Osteoblast (primary cell): Measurements from ENCODE around the gene TIA1. TPM values are rescaled to one million over a fixed set of nuclear protein-coding genes. Genes with fewer than 3 reads are reported as not detected.
A peak's percentile ranks its signal among the peaks of the same experiment; 100 is the strongest.

Source experiments
- DNase-seq: peaks from one replicate; pipeline ENCODE4 v3.0.0; 2011; ENCODE audit warnings: low spot score, mixed read lengths; ENCODE audit not compliant: insufficient read length; ENCODE audit errors: missing footprints
- H2AFZ ChIP-seq: 2 replicates; pipeline ENCODE4 v1.6.0; 2011; ENCODE audit warnings: mild to moderate bottlenecking, low read length
- H3K27ac ChIP-seq: 2 replicates; pipeline ENCODE4 v1.5.1; 2011; ENCODE audit warnings: mild to moderate bottlenecking, low read depth, low read length, moderate library complexity
- H3K27me3 ChIP-seq: 2 replicates; pipeline ENCODE4 v1.6.0; 2012; ENCODE audit warnings: mild to moderate bottlenecking, control low read depth, inconsistent platforms, low read length, moderate library complexity; ENCODE audit not compliant: insufficient read depth
- H3K36me3 ChIP-seq: 2 replicates; pipeline ENCODE4 v1.5.1; 2011; ENCODE audit warnings: mild to moderate bottlenecking, low read length, control low read depth, moderate library complexity; ENCODE audit not compliant: insufficient read depth
- H3K4me1 ChIP-seq: 2 replicates; pipeline ENCODE4 v1.5.1; 2011; ENCODE audit warnings: mild to moderate bottlenecking, low read length, control low read depth, moderate library complexity; ENCODE audit not compliant: insufficient read depth
- H3K4me2 ChIP-seq: 2 replicates; pipeline ENCODE4 v1.6.0; 2011; ENCODE audit warnings: mild to moderate bottlenecking, low read length; ENCODE audit not compliant: insufficient read depth
- H3K4me3 ChIP-seq: fragments of 200-600 bp; sonication (generic); 3 replicates; pipeline ENCODE4 v1.5.1; 2012; ENCODE audit warnings: mild to moderate bottlenecking, low read length, inconsistent platforms; ENCODE audit not compliant: insufficient read depth
- H3K79me2 ChIP-seq: 2 replicates; pipeline ENCODE4 v1.6.0; 2012; ENCODE audit warnings: mild to moderate bottlenecking, low read length, control low read depth, inconsistent platforms; ENCODE audit not compliant: insufficient read depth
- H3K9me3 ChIP-seq: 2 replicates; pipeline ENCODE4 v1.5.1; 2011; ENCODE audit warnings: low read depth, low read length, control low read depth
- H4K20me1 ChIP-seq: 2 replicates; pipeline ENCODE4 v1.6.0; 2012; ENCODE audit warnings: mild to moderate bottlenecking, low read length, control low read depth; ENCODE audit not compliant: insufficient read depth
- total RNA-seq: library from RNA; depleted of rRNA; stranded (reverse); fragments of >200 nt; gene quantifications from 2 replicates; pipeline ENCODE4 v1.2.3, GENCODE V29; 2012
- TF ChIP-seq, protein P1 (sequence below): IDR thresholded peaks from 2 replicates; pipeline ENCODE4 v1.5.1; 2011; ENCODE audit warnings: mild to moderate bottlenecking, low read depth, low read length, moderate library complexity; ENCODE audit errors: extremely low read depth

The TIA1 gene
- total RNA-seq, 1 donor: 87.6 TPM

DNA sequence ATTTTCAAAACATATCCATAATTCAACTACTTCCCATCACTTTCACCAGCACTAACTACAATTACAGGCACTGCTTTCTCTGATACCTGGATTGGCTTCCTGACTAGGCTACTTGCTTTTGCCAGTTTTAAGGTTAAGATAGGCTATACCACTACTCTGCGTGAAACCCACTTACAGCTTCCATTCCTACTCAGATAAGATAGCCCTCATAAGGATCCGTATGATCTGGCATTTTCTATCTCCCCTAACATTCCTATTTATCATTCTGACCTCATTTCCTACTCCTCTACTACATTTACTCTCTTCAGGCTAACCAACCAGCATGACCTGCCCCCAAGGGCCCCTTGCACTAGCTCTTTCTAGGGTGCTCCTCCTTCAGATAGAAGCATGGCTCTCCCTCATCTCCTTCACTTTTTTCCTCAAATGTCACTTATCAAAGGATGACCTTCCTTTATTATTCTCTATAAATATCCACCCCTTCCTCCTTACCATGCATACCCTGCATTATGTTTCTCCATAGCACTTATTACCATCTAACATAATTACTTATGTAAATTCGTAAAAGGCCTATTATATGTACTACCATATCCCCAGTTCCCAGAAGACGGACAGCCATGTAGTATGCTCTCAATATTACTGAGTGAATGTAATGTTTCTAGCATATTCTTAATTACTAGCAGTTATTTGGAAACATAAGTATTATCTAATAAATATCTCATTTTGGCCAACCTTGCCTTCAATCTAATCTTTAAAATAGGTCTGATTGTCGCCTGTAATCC lies 4.4 kb downstream of the TIA1 start:
- TF ChIP-seq, protein P1, sequence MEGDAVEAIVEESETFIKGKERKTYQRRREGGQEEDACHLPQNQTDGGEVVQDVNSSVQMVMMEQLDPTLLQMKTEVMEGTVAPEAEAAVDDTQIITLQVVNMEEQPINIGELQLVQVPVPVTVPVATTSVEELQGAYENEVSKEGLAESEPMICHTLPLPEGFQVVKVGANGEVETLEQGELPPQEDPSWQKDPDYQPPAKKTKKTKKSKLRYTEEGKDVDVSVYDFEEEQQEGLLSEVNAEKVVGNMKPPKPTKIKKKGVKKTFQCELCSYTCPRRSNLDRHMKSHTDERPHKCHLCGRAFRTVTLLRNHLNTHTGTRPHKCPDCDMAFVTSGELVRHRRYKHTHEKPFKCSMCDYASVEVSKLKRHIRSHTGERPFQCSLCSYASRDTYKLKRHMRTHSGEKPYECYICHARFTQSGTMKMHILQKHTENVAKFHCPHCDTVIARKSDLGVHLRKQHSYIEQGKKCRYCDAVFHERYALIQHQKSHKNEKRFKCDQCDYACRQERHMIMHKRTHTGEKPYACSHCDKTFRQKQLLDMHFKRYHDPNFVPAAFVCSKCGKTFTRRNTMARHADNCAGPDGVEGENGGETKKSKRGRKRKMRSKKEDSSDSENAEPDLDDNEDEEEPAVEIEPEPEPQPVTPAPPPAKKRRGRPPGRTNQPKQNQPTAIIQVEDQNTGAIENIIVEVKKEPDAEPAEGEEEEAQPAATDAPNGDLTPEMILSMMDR: no peak
- no peak overlapping the region for H3K27ac ChIP-seq
- H3K9me3 ChIP-seq: no peaks in the 10 kb centered on the region
- H3K4me3 ChIP-seq: no peak overlapping the region
- no peak overlapping the region for H3K4me2 ChIP-seq
- no peak for DNase-seq
- peaks cover 6% of the 10 kb centered on the region for H3K36me3 ChIP-seq
- no peak overlapping the region for H2AFZ ChIP-seq
- peaks cover 92% of the 10 kb centered on the region for H3K79me2 ChIP-seq
- peaks cover 8% of the 10 kb centered on the region for H3K4me1 ChIP-seq
- peaks cover 48% of the 10 kb centered on the region for H4K20me1 ChIP-seq
- H3K27me3 ChIP-seq: no peaks in the 10 kb centered on the region

DNA sequence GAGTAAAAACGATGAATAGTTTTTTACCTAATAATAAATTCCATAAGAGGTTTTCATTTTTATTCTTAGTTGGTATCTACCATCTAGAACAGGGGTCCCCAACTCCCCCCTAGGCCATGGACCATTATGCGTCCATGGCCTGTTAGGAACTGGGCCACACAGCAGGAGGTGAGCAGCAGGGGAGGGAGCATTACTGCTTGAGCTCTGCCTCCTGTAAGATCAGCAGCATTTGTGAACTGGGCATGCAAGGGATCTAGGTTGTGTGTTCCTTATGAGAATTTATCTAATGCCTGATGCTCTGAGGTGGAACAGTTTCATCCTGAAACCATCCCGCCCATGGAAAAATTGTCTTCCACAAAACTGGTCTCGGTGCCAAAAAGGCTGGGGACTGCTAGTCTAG lies 5.9 kb downstream of the TIA1 start:
- no peak overlapping the region for H3K4me3 ChIP-seq
- peaks cover 97% of the 10 kb centered on the region for H3K79me2 ChIP-seq
- no peak for DNase-seq
- H3K27me3 ChIP-seq: no peaks in the 10 kb centered on the region
- no peak overlapping the region for H3K27ac ChIP-seq
- H3K4me2 ChIP-seq: no peak overlapping the region
- TF ChIP-seq, protein P1: no peak
- peaks cover 8% of the 10 kb centered on the region for H3K4me1 ChIP-seq
- peaks cover 6% of the 10 kb centered on the region for H3K36me3 ChIP-seq
- peaks cover 51% of the 10 kb centered on the region for H4K20me1 ChIP-seq
- H3K9me3 ChIP-seq: no peaks in the 10 kb centered on the region
- no peak overlapping the region for H2AFZ ChIP-seq

DNA sequence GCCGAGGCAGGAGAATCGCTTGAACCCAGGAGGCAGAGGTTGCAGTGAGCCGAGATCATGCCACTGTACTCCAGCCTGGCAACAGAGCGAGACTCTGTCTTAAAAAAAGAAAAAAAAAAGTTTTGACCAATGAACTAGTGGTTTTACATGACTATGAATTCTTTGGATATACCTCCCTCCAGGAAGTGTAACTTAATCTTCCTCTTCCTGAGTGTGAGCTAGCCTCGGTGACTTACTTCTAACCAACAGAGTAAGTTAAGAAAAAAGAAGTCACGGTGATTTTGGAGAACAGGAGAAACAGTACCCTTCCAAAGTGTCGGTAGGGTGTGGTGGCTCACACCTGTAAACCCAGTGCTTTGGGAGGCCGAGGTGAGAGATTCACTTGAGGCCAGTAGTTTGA lies 7.1 kb downstream of the TIA1 start:
- Histone ChIP-seq H3K36me3 (peaks cover 6% of the 10 kb centered on the region), H2AFZ (no peak overlapping the region), H3K27me3 (no peaks in the 10 kb centered on the region), H3K79me2 (peaks cover 97% of the 10 kb centered on the region), H3K27ac (no peak overlapping the region), H3K4me2 (no peak overlapping the region), H4K20me1 (peaks cover 39% of the 10 kb centered on the region), H3K9me3 (no peaks in the 10 kb centered on the region), H3K4me3 (no peak overlapping the region), H3K4me1 (peaks cover 4% of the 10 kb centered on the region)
- TF ChIP-seq, protein P1: no peak
- peak; percentile 43 for DNase-seq

DNA sequence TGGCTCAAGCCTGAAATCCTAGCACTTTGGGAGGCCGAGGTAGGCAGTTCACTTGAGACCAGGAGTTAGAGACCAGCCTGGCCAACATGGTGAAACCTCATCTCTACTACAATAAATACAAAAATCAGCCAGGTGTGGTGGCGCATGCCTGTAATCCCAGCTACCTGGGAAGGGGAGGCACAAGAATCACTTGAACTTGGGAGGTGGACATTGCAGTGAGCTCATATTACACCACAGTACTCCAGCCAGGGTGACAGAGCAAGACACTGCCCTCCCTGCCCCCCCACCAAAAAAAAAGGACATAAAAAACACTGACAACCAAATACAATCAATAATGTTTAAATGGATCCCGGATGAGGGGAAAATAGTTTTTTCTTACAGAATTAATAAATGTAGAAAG lies 7.8 kb downstream of the TIA1 start:
- no peak overlapping the region for H3K4me3 ChIP-seq
- no peaks in the 10 kb centered on the region for H3K9me3 ChIP-seq
- H3K4me1 ChIP-seq: no peaks in the 10 kb centered on the region
- peaks cover 97% of the 10 kb centered on the region for H3K79me2 ChIP-seq
- no peak overlapping the region for H3K4me2 ChIP-seq
- DNase-seq: no peak
- TF ChIP-seq, protein P1: no peak
- peaks cover 9% of the 10 kb centered on the region for H3K36me3 ChIP-seq
- H2AFZ ChIP-seq: no peak overlapping the region
- peaks cover 36% of the 10 kb centered on the region for H4K20me1 ChIP-seq
- no peaks in the 10 kb centered on the region for H3K27me3 ChIP-seq
- no peak overlapping the region for H3K27ac ChIP-seq
